Lower leg skin (tissue), 4 donors: ENCODE data around the gene WFS1. TPM values are rescaled to one million over a fixed set of nuclear protein-coding genes. Genes with fewer than 3 reads are reported as not detected.

ENCODE experiments used
- DNase-seq, 2 donors: peaks; one replicate each; pipeline ENCODE4 v3.0.0-alpha.2; 2019; ENCODE audit warnings: low spot score in 2 of 2
- H3K4me3 ChIP-seq: fragments of 200-600 bp; sonication (generic); 2 replicates; pipeline ENCODE4 v1.5.1; 2017; ENCODE audit warnings: mild to moderate bottlenecking, low read depth; ENCODE audit not compliant: poor library complexity, severe bottlenecking
- CTCF ChIP-seq, 3 donors: fragments of 450-650 bp; IDR thresholded peaks; one replicate each; pipeline ENCODE4 v1.5.1; 2016; ENCODE audit warnings: antibody characterized with exemption in 3 of 3, mild to moderate bottlenecking in 3 of 3, moderate library complexity in 2 of 3
- POLR2A ChIP-seq, 2 donors: fragments of 450-650 bp; IDR thresholded peaks; one replicate each; pipeline ENCODE4 v1.6.1; 2016 to 2017; ENCODE audit warnings: antibody characterized with exemption in 2 of 2, mild to moderate bottlenecking in 1 of 2, moderate library complexity in 1 of 2
- WGBS, 2 donors: methylation state at CpG; one replicate each; pipeline ENCODE4 v1.1.5; 2018; 5-methylcytosine and 5-hydroxymethylcytosine counted together
- intact Hi-C: fragments of 100-400 bp; cut with DNase I; formaldehyde crosslinking; loops from one replicate; pipeline ENCODE4 v1.15.0; 2023; ENCODE audit warnings: low total_unique reads
- total RNA-seq, 4 donors: library from RNA; depleted of rRNA; stranded (reverse); fragments of >200 nt; gene quantifications; one replicate each; pipeline ENCODE4 v1.1.0, GENCODE V29; 2016

The WFS1 gene
- total RNA-seq, 4 donors from 2014 or later = 39.4 to 48.6 (median 45.1) TPM

DNA sequence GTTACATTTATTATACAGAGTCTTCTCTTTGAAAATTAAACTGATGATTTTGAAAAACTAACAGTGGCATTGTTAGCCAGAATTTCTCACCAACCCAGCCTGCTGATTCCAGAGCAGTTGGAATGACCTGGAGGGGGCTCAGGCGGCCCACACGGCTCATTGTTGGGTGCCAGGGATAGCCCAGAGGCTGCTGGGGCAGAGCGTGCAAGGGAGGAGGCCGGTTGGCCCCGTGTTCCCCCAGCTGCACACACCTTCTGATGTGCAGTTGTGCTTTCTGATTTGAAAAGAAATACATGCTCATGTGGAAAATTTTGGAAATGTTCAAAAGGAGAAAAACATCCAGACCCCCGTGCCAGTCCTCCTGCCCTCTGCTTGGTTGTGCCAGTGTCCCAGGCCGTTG, 20.6 kb downstream of the WFS1 start:
- no peak overlapping the region for H3K4me3 ChIP-seq
- 84 to 94% methylated on average over 7 of the region's 7 CpGs for WGBS, 2 donors
- DNase-seq = no peak
- intact Hi-C loops = no loop called here
- TF ChIP-seq CTCF (IDR thresholded peaks at IDR 0.05) (no peak), POLR2A (IDR thresholded peaks at IDR 0.05) (no peak)

- TF ChIP-seq POLR2A (IDR thresholded peaks at IDR 0.05) = no peak
- TF ChIP-seq CTCF (IDR thresholded peaks at IDR 0.05) = no peak
- no peak overlapping the region for H3K4me3 ChIP-seq
- 85 to 87% methylated on average over 19 to 25 of the region's 25 CpGs for WGBS, 2 donors
- intact Hi-C loops = no loop called here
- DNase-seq = no peak
These were observed 21.3 kb downstream of the WFS1 start for GRCh38 chr4:6290769-6291547.

DNA sequence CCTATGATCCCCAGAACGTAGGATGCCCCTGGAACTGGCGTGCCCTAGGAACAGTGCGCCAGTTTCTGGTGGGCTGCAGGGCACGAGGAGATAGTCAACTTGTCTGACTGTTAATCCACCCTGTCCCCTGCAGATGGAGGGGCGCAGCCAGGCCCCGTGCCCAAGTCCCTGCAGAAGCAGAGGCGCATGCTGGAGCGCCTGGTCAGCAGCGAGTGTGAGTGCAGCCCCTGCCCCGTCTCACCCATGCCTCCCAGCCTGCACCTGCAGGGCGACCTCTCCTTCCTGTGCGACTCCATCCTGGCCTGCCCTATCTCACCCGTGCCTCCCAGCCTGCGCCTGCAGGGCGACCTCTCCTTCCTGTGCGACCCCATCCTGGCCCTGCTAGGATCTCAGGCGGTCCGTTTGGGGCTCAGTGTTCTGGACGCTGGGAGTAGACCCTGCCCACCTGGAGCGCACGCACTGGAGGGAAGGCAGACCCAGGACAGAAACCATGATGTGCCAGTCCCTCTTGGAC, 22.2 kb downstream of the WFS1 start:
- intact Hi-C loops = no loop called here
- DNase-seq = no peak
- H3K4me3 ChIP-seq = no peak overlapping the region
- no peak for TF ChIP-seq CTCF (IDR thresholded peaks at IDR 0.05)
- TF ChIP-seq POLR2A (IDR thresholded peaks at IDR 0.05) = no peak
- 83 to 89% methylated on average over 18 to 20 of the region's 21 CpGs for WGBS, 2 donors

GRCh38 chr4:6292376-6293096, 22.9 kb downstream of the WFS1 start:
- no peak for DNase-seq
- intact Hi-C loops = no loop called here
- TF ChIP-seq POLR2A (IDR thresholded peaks at IDR 0.05) (no peak), CTCF (IDR thresholded peaks at IDR 0.05) (no peak)
- no peak overlapping the region for H3K4me3 ChIP-seq
- 83 to 84% methylated on average over 13 of the region's 13 CpGs for WGBS, 2 donors

GRCh38 chr4:6293097-6293445, 23.4 kb downstream of the WFS1 start:
- DNase-seq = no peak
- no peak overlapping the region for H3K4me3 ChIP-seq
- intact Hi-C loops = no loop called here
- TF ChIP-seq POLR2A (IDR thresholded peaks at IDR 0.05) (no peak), CTCF (IDR thresholded peaks at IDR 0.05) (no peak)
- 88 to 90% methylated on average over 8 of the region's 8 CpGs for WGBS, 2 donors
